Esophagus squamous epithelium (tissue), 5 donors: Measurements from ENCODE around the gene ACSL5. TPM values are rescaled to one million over a fixed set of nuclear protein-coding genes. Genes with fewer than 3 reads are reported as not detected.

Source experiments
- DNase-seq: peaks from one replicate; lab custom pipeline; 2025; lab: John Stamatoyannopoulos, UW
- H3K27ac ChIP-seq, 4 donors: fragments of 200-600 bp; sonication (generic); one replicate each; pipeline ENCODE4 v1.5.1; 2016 to 2019; ENCODE audit warnings: mild to moderate bottlenecking in 1 of 4
- H3K27me3 ChIP-seq, 4 donors: fragments of 200-600 bp; sonication (generic); 1 replicate in 3 of 4; 2 replicates in 1 of 4; pipeline versions ENCODE4 v1.5.1 to v1.6.0; 2017 to 2021; ENCODE audit warnings: antibody characterized with exemption in 1 of 4
- H3K36me3 ChIP-seq, 3 donors: fragments of 200-600 bp; sonication (generic); one replicate each; pipeline ENCODE4 v1.5.1; 2016 to 2019
- H3K4me1 ChIP-seq, 3 donors: fragments of 200-600 bp; sonication (generic); one replicate each; pipeline ENCODE4 v1.5.1; 2017 to 2019
- H3K4me3 ChIP-seq, 4 donors: fragments of 200-600 bp; sonication (generic); 1 replicate in 3 of 4; 2 replicates in 1 of 4; pipeline ENCODE4 v1.5.1; 2016 to 2019; ENCODE audit warnings: mild to moderate bottlenecking in 2 of 4, moderate library complexity in 1 of 4
- H3K9me3 ChIP-seq, 3 donors: fragments of 200-600 bp; sonication (generic); one replicate each; pipeline ENCODE4 v1.5.1; 2016 to 2019
- CTCF ChIP-seq, 6 experiments: fragments of 450-650 bp in 4 of 6; fragments of 200-600 bp in 2 of 6; sonication (generic) in 2 of 6; IDR thresholded peaks; one replicate each; pipeline ENCODE4 v1.5.1; 2016 to 2019; ENCODE audit warnings: antibody characterized with exemption in 6 of 6, mild to moderate bottlenecking in 4 of 6, moderate library complexity in 4 of 6
- POLR2A ChIP-seq, 4 donors: fragments of 450-650 bp; IDR thresholded peaks; one replicate each; pipeline ENCODE4 v1.6.1; 2017; ENCODE audit warnings: antibody characterized with exemption in 4 of 4, mild to moderate bottlenecking in 4 of 4, moderate library complexity in 3 of 4
- WGBS, 2 donors: methylation state at CpG; one replicate each; pipeline ENCODE4 v1.1.5; 2018; 5-methylcytosine and 5-hydroxymethylcytosine counted together
- intact Hi-C: fragments of 100-400 bp; cut with DNase I; formaldehyde crosslinking; loops from one replicate; pipeline ENCODE4 v1.15.0; 2022
- total RNA-seq, 4 donors: library from RNA; depleted of rRNA; stranded (reverse); fragments of >200 nt; gene quantifications; one replicate each; pipeline ENCODE4 v1.1.0, GENCODE V29; 2016
- donor health status: DM: yes; HTN: yes; CAD: no.

The ACSL5 gene
- total RNA-seq, 4 donors from 2014 or later = 5.2 to 15.9 (median 8.2) TPM

DNA sequence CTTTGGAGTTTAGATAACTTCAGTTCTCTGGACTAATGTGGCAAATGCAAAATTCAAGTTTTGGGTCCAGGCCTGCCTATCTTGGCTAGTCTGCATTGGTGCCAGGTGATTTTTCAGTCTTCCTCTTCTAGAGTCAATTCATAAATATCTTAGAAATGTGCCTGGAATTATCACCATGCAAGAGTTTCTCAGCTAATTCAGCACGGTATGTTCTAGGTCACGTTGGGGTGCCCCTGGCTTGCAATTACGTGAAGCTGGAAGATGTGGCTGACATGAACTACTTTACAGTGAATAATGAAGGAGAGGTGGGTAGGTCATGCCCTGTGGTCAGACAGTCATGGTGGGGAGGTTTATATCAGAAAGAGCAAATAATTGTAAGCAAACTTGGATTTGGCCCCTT is 47.8 kb downstream of the ACSL5 start:
- H3K4me3 ChIP-seq = no peak overlapping the region
- no peaks in the 10 kb centered on the region for H3K4me1 ChIP-seq
- WGBS, 2 donors = 86 to 88% methylated on average over 3 of the region's 3 CpGs
- H3K27ac ChIP-seq = no peak overlapping the region
- peaks cover 0 to 62% (median 0%) of the 10 kb centered on the region in 3 donors for H3K36me3 ChIP-seq
- TF ChIP-seq CTCF (IDR thresholded peaks at IDR 0.05) (no peak), POLR2A (IDR thresholded peaks at IDR 0.05) (no peak)
- H3K9me3 ChIP-seq = no peaks in the 10 kb centered on the region
- H3K27me3 ChIP-seq = no peaks in the 10 kb centered on the region
- no peak for DNase-seq
- intact Hi-C loops = no loop called here

DNA sequence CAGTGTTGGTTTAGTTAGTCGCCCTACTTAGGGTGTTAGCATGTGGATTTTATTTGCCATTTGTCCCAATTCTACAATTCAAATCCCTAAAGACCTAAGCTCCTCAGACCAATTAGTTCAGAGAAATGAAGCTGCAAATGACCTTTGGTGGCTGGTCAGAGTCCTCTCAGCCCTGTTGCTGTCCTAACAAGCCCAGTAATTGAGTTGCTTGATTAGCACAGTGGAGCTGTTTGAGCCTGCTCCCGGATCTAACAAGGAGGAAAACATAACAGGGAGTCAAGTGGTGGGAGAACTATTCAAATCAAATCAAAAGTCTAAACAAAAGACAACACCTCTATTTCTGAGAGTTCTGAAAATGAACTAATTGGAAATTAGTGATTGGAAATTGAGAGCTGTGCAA is 50.7 kb downstream of the ACSL5 start:
- intact Hi-C loops = no loop called here
- TF ChIP-seq POLR2A (IDR thresholded peaks at IDR 0.05) (no peak), CTCF (IDR thresholded peaks at IDR 0.05) (no peak)
- Histone ChIP-seq H3K4me1 (no peaks in the 10 kb centered on the region), H3K27ac (no peak overlapping the region), H3K36me3 (peaks cover 0 to 75% (median 0%) of the 10 kb centered on the region in 3 donors), H3K9me3 (no peaks in the 10 kb centered on the region), H3K27me3 (no peaks in the 10 kb centered on the region), H3K4me3 (no peak overlapping the region)
- WGBS, 2 donors = 57 to 69% methylated on average over 2 of the region's 2 CpGs
- no peak for DNase-seq

DNA sequence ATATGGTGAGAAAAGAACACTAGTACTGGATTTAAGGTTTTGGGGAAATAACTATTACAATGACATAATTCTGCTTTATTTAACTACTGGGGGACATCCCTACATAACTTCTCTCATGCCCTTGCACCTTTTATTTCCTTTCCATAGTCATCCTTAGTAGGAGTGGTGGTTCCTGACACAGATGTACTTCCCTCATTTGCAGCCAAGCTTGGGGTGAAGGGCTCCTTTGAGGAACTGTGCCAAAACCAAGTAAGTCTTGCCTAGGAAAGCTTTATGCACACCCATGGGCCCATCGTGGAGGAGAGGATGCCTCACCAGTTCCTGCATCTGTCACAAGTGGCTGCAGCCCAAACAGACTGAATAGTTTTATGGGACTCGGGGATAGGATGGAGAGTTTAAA is 52.2 kb downstream of the ACSL5 start:
- WGBS, 2 donors = 64 to 65% methylated on average over 2 of the region's 2 CpGs
- no peaks in the 10 kb centered on the region for H3K27me3 ChIP-seq
- intact Hi-C loops = no loop called here
- peaks cover 0 to 89% (median 6%) of the 10 kb centered on the region in 3 donors for H3K36me3 ChIP-seq
- no peaks in the 10 kb centered on the region for H3K4me1 ChIP-seq
- no peaks in the 10 kb centered on the region for H3K9me3 ChIP-seq
- TF ChIP-seq POLR2A (IDR thresholded peaks at IDR 0.05) (no peak), CTCF (IDR thresholded peaks at IDR 0.05) (no peak)
- DNase-seq = no peak
- H3K4me3 ChIP-seq = no peak overlapping the region
- H3K27ac ChIP-seq = no peak overlapping the region

DNA sequence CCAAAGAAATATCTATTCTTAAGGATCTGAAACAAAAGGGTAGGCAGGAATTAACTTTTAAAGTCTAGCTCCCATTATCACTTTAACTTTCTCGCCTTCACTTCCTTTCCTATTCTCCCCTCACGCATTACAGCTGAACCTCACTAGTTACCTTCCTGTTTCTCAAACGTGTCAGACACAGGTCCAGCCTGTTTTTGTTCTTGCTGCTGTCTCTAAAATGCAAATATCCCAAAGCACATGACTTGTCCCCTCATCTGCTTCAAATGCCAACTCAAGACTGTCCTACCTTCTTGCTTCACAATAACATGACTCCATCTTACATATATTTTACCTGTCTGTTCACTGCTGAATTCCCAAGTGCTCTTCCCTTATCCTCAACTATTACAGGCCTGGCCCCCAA is 55.2 kb downstream of the ACSL5 start:
- no peaks in the 10 kb centered on the region for H3K4me1 ChIP-seq
- WGBS, 2 donors = 56 to 64% methylated on average over 3 of the region's 3 CpGs

More for the DNA sequence above, 55.2 kb downstream of the ACSL5 start:
- H3K36me3 ChIP-seq = peaks cover 0 to 97% (median 6%) of the 10 kb centered on the region in 3 donors
- H3K27me3 ChIP-seq = no peaks in the 10 kb centered on the region
- H3K27ac ChIP-seq = no peak overlapping the region
- TF ChIP-seq POLR2A (IDR thresholded peaks at IDR 0.05) = no peak
- TF ChIP-seq CTCF (IDR thresholded peaks at IDR 0.05) = no peak
- no peak overlapping the region for H3K4me3 ChIP-seq
- intact Hi-C loops = no loop called here
- H3K9me3 ChIP-seq = no peaks in the 10 kb centered on the region
- no peak for DNase-seq
